Uterus (tissue), 4 donors: ENCODE measurements around the gene VWF. TPM values are rescaled to one million over a fixed set of nuclear protein-coding genes. Genes with fewer than 3 reads are reported as not detected.

Experiments
- DNase-seq, 2 donors: peaks; one replicate each; pipeline ENCODE4 v3.0.0-alpha.2; 2019 to 2020
- H3K27ac ChIP-seq, 2 donors: fragments of 200-600 bp; sonication (generic); 1 replicate in 1 of 2; 2 replicates in 1 of 2; pipeline ENCODE4 v1.5.1; 2016 to 2018
- H3K27me3 ChIP-seq, 2 donors: fragments of 200-600 bp; sonication (generic); one replicate each; pipeline ENCODE4 v1.5.1; 2018 to 2019; ENCODE audit warnings: control low read depth in 1 of 2
- H3K36me3 ChIP-seq, 2 donors: fragments of 200-600 bp; sonication (generic); one replicate each; pipeline ENCODE4 v1.5.1; 2019; ENCODE audit warnings: control low read depth in 1 of 2
- H3K4me1 ChIP-seq, 2 donors: fragments of 200-600 bp; sonication (generic); one replicate each; pipeline ENCODE4 v1.5.1; 2018 to 2019; ENCODE audit warnings: control low read depth in 1 of 2
- H3K4me3 ChIP-seq, 2 donors: fragments of 200-600 bp; sonication (generic); 1 replicate in 1 of 2; 2 replicates in 1 of 2; pipeline ENCODE4 v1.5.1; 2018 to 2019; ENCODE audit warnings: mild to moderate bottlenecking in 1 of 2
- H3K9me3 ChIP-seq, 2 donors: fragments of 200-600 bp; sonication (generic); one replicate each; pipeline ENCODE4 v1.5.1; 2019; ENCODE audit warnings: control low read depth in 1 of 2
- CTCF ChIP-seq, 4 experiments: fragments of 200-600 bp in 2 of 4; fragments of 450-650 bp in 2 of 4; sonication (generic) in 2 of 4; IDR thresholded peaks; one replicate each; pipeline ENCODE4 v1.5.1; 2016 to 2019; ENCODE audit warnings: antibody characterized with exemption in 4 of 4, mild to moderate bottlenecking in 2 of 4, moderate library complexity in 1 of 4
- POLR2A ChIP-seq, 2 donors: fragments of 450-650 bp; IDR thresholded peaks; one replicate each; pipeline ENCODE4 v1.6.1; 2016; ENCODE audit warnings: antibody characterized with exemption in 2 of 2, mild to moderate bottlenecking in 1 of 2, moderate library complexity in 1 of 2
- intact Hi-C: fragments of 100-400 bp; cut with DNase I; formaldehyde crosslinking; loops from one replicate; pipeline ENCODE4 v1.15.1; 2023; ENCODE audit warnings: low total_unique reads
- total RNA-seq, 4 donors: library from RNA; depleted of rRNA in 3 of 4; stranded (reverse); fragments of >200 nt in 3 of 4; gene quantifications; one replicate each; pipeline versions ENCODE4 v1.1.0 to v1.2.4, GENCODE V29; 2014 to 2023
- donor health status: DM: yes; HTN: yes; CAD: no.

VWF gene
- total RNA-seq, 4 donors from 2014 or later: 122 to 949 (median 380) TPM

- H3K27me3 ChIP-seq: no peaks in the 10 kb centered on the region
- H3K36me3 ChIP-seq: no peaks in the 10 kb centered on the region
- H3K27ac ChIP-seq: no peak overlapping the region
- TF ChIP-seq CTCF (IDR thresholded peaks at IDR 0.05): no peak
- TF ChIP-seq POLR2A (IDR thresholded peaks at IDR 0.05): no peak
- H3K4me3 ChIP-seq: no peak overlapping the region
- H3K4me1 ChIP-seq: no peaks in the 10 kb centered on the region
- DNase-seq: no peak
- intact Hi-C loops: no loop called here
- no peaks in the 10 kb centered on the region for H3K9me3 ChIP-seq
Observed at GRCh38 chr12:5984873-5985272, 139.6 kb downstream of the VWF start.

GRCh38 chr12:5982106-5982505 is 142.4 kb downstream of the VWF start:
- TF ChIP-seq CTCF (IDR thresholded peaks at IDR 0.05) (no peak), POLR2A (IDR thresholded peaks at IDR 0.05) (no peak)
- Histone ChIP-seq H3K27me3 (no peaks in the 10 kb centered on the region), H3K4me1 (no peaks in the 10 kb centered on the region), H3K4me3 (no peak overlapping the region), H3K27ac (no peak overlapping the region), H3K9me3 (no peaks in the 10 kb centered on the region), H3K36me3 (no peaks in the 10 kb centered on the region)
- intact Hi-C loops: no loop called here
- DNase-seq: no peak

GRCh38 chr12:5977556-5977955 is 146.9 kb downstream of the VWF start:
- TF ChIP-seq CTCF (IDR thresholded peaks at IDR 0.05): no peak
- TF ChIP-seq POLR2A (IDR thresholded peaks at IDR 0.05): no peak
- no peak overlapping the region for H3K4me3 ChIP-seq
- DNase-seq: no peak

GRCh38 chr12:5976711-5977110 is 147.8 kb downstream of the VWF start:
- TF ChIP-seq POLR2A (IDR thresholded peaks at IDR 0.05): no peak
- no peak for TF ChIP-seq CTCF (IDR thresholded peaks at IDR 0.05)

More at GRCh38 chr12:5977556-5977955, 146.9 kb downstream of the VWF start:
- H3K27me3 ChIP-seq: no peaks in the 10 kb centered on the region
- H3K27ac ChIP-seq: no peak overlapping the region
- no peaks in the 10 kb centered on the region for H3K36me3 ChIP-seq
- intact Hi-C loops: no loop called here
- H3K4me1 ChIP-seq: no peaks in the 10 kb centered on the region
- H3K9me3 ChIP-seq: no peaks in the 10 kb centered on the region

GRCh38 chr12:5976196-5976595 is 148.3 kb downstream of the VWF start:
- Histone ChIP-seq H3K9me3 (no peaks in the 10 kb centered on the region), H3K36me3 (no peaks in the 10 kb centered on the region), H3K27me3 (no peaks in the 10 kb centered on the region), H3K4me1 (no peaks in the 10 kb centered on the region), H3K4me3 (no peak overlapping the region), H3K27ac (no peak overlapping the region)
- intact Hi-C loops: no loop called here
- TF ChIP-seq POLR2A (IDR thresholded peaks at IDR 0.05) (no peak), CTCF (IDR thresholded peaks at IDR 0.05) (no peak)
- DNase-seq: no peak

More at GRCh38 chr12:5976711-5977110, 147.8 kb downstream of the VWF start:
- intact Hi-C loops: no loop called here
- H3K4me3 ChIP-seq: no peak overlapping the region
- no peak for DNase-seq
- H3K4me1 ChIP-seq: no peaks in the 10 kb centered on the region
- H3K9me3 ChIP-seq: no peaks in the 10 kb centered on the region
- H3K27ac ChIP-seq: no peak overlapping the region
- H3K27me3 ChIP-seq: no peaks in the 10 kb centered on the region
- no peaks in the 10 kb centered on the region for H3K36me3 ChIP-seq
